ENCODE results near the gene MSGN1.
A peak's percentile ranks its signal among the peaks of the same experiment; 100 is the strongest.

MSGN1 gene, protein sequence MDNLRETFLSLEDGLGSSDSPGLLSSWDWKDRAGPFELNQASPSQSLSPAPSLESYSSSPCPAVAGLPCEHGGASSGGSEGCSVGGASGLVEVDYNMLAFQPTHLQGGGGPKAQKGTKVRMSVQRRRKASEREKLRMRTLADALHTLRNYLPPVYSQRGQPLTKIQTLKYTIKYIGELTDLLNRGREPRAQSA

DNA sequence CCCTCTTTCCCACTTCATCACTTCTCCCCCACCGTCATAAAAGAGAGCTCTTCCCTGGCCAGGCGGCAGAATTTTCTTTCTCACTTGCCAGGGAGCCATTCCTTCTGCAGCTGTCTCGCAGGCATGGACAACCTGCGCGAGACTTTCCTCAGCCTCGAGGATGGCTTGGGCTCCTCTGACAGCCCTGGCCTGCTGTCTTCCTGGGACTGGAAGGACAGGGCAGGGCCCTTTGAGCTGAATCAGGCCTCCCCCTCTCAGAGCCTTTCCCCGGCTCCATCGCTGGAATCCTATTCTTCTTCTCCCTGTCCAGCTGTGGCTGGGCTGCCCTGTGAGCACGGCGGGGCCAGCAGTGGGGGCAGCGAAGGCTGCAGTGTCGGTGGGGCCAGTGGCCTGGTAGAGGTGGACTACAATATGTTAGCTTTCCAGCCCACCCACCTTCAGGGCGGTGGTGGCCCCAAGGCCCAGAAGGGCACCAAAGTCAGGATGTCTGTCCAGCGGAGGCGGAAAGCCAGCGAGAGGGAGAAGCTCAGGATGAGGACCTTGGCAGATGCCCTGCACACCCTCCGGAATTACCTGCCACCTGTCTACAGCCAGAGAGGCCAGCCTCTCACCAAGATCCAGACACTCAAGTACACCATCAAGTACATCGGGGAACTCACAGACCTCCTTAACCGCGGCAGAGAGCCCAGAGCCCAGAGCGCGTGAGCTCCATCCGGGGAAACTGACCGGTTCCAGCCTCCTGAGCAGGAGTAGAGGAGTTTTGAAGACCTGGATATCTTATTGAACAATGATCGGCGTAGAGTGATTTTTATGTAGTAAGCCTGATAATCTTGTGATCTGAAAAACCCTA, at the start of gene MSGN1:
MSGN1 (plus strand) TSS at position 65 of the 850 bp plus-strand sequence; CDS start at position 124, 59 bp downstream.
- no peak for DNase-seq

DNA sequence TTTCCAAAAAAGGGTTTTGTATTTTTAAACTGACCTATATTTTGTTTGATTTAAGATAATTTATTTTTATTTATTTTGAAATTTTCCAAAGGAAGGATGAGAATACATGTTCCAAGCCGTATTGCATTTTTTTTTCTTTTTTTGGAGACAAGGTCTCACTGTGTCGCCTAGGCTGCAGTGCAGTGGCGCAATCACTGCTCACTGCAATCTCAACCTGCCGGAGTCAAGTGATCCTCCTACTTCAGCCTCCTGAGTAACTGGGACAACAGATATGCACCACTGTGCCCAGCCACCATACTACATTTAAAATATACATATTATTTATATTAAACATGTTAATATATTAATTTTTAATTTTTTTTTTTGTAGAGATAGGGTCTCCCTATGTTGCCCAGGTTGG, 47.4 kb upstream of the MSGN1 start:
- no peak for DNase-seq

- no peak for DNase-seq
Observed at GRCh38 chr2:17771956-17772355, 44.3 kb upstream of the MSGN1 start.

GRCh38 chr2:17772532-17772931, 43.7 kb upstream of the MSGN1 start:
- DNase-seq: no peak

DNA sequence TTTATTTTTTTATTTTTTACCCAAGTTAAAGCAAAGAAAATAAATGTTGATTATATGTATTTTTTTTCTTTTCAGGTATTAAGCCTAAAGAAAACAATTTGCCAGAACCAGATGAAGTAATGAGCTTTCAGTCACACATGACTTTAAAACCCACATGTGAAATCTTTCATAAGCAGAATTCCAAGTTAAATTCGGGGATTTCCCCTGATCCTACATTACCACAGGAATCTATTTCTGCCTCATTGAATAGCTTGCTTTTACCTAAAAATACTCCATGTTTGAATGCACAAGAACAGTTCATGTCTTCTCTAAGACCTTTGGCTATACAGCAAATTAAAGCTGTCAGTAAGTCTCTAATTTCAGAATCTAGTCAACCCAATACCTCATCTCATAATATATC, 35.7 kb upstream of the MSGN1 start:
- no peak for DNase-seq

GRCh38 chr2:17781482-17781881, 34.8 kb upstream of the MSGN1 start:
- DNase-seq: no peak

DNA sequence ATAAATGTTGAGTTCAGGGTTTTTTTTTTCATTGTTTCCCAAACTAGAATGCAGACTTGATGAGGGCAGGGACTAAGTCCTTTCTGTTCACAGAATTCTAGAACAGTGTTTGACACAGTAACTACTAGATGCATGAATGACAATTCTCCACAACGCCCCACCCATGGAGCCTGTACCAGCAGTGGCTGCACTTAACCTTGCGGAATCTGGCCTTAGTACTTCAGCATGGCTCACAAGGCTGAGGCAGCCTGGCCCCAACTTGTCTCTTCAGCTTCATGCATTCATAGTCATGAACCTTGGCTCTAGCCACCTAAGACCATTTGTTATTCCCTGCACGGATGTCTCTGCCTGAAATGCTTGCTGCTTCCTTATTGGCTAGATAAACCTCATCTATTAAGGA, 29.5 kb upstream of the MSGN1 start:
- DNase-seq: no peak

DNA sequence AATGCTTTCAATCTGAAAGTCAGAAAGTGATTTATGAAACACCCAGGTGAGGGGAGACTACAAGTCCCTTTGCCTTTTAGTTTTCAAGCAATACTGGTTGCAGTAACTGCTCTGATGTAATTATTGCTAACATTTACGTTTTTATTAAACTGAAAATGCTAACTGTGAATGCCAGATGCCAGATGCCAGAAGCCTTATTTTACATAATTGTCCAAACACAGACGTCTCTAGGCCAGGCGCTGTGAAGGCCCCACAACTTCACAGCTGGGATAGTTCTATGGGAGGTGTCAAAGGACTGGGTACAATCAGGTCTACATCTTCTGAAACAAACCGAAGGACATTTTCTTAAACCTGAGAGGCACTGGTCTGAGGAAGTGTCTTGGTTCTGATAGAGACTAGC, 27.5 kb upstream of the MSGN1 start:
- DNase-seq: no peak

DNA sequence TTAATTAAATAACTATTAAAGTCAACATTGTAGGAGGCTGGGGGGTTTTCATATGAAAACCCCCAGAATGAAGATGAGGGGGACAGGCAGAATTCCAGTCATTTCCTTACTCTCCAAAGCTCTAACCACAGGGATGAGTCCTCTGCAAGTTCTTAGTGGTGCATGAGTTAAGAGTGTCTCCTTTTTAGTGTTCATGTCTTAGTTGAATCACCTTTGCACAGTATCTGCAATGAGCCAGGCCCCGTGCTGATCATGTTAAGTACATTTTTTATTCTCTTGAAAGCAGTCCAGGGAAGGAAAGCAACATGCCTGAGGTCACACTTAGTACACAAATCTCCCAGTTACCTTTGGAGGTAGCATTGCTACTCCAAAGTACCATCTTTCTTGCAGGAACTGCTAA, 25.7 kb upstream of the MSGN1 start:
- DNase-seq: no peak

DNA sequence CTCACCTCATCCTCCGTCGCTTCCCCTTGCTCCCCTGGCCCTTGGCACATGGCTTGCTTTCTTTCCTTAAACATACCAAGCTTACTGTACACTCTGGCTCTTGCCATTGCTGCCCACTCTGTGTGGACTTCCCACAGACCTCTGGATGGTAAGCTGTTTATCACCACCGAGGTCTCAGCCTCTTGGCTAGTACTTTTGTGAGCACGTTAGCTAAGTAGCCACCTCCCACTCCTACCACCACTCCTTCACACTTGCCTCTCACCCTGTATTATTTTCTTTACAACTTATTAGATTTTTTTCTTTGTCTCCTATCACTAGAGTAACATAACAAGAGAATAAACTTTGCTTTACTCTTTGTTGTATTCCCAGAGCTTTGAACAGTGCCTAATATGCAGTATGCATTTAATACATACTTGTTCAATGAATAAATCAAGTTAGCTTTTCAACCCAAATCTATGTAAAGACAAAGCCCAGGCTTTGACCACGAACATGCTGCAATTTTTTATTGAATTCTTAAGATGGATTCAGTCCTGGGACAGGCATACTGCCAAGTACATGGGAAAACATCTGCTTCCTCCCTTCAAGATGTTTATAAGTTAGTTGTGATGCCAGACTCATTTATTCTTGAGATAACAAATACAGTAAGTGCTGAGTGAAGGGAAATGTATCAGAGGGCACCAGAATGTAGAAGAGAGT, 25.0 kb upstream of the MSGN1 start:
- no peak for DNase-seq

DNA sequence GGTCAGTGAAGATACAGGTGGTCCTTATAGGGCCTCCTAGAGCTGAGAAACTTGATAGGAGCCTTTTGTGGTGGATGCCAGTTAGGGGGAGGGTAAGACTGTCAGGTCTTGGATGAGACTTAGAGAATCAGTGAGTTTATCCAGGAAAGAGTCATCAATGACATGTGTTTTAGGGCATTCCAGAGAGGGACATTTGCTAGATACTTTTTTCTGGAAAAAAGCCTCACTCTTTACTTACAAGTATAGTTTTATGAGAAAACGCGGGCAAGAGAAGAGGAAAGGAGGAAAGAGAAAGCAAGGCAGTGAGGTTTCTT, 24.5 kb upstream of the MSGN1 start:
- no peak for DNase-seq

- no peak for DNase-seq
Observed at GRCh38 chr2:17792515-17792914, 23.7 kb upstream of the MSGN1 start.

- no peak for DNase-seq
Observed at GRCh38 chr2:17793296-17793695, 23.0 kb upstream of the MSGN1 start.

DNA sequence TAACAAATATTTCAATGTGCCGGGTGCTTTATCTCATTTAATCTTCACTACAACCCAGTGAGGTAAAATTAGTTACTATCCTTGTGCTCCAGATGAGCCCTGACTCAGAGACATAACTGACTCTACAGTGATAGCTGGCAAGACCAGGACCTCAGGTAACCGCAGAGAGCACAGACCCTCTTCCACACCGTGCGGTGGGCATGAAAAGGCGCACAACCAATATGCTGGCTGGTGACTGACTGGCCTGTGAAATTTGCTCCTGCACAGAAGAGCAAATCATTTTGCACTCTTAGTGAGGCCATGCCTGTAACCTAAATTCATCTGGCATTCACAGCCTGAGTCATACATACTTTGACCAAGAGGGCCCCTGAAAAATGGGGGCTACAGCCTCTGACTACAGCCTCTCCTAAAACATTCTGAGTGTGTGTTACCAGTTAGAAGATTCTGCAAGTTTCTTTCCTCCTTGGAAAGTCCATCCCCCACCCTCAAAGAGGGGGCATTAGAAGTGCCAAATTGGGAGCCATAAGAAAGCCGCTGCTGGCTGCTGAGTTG, 22.4 kb upstream of the MSGN1 start:
- DNase-seq: no peak

DNA sequence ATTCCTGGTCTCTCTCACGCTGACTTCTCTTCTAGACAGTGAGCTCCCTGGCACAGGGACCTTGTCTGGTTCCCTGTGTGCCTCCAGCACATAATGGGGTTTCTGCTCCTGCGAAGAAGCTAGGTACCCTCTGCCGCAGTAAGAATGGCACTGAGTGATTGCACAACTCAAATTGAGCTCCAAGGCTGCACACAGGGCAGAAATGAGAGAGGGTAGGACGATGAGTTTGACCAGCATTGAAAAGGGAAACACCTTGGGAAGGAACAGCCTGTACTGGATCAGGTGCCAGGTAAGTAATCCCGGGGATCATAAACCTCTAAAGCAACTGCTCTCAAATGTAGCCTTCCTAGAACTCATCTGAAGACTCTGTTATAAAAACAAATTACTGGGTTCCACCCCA, 21.0 kb upstream of the MSGN1 start:
- DNase-seq: no peak

- DNase-seq: no peak
Observed at GRCh38 chr2:17798338-17798737, 17.9 kb upstream of the MSGN1 start.

GRCh38 chr2:17799301-17800120, 16.7 kb upstream of the MSGN1 start:
- no peak for DNase-seq

DNA sequence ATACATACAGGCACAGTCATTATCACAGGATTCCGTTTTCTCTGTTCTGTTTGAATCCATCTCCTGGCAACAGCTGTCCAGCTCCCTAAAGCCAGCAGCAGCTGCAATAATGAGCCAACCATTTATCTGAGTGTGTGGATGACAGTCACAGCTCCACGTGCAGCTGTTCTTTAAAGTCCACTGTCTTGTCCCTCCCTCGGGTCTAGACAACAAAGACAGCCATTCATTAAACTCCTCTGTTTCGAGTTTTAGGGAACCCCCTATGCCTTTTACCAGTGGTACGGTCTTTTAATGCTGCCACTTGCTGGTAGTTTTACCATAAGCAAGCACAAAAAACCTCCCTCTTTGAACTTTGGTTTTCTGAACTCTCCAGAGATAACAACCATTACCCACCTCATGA, 16.0 kb upstream of the MSGN1 start:
- DNase-seq: peak; percentile 41

DNA sequence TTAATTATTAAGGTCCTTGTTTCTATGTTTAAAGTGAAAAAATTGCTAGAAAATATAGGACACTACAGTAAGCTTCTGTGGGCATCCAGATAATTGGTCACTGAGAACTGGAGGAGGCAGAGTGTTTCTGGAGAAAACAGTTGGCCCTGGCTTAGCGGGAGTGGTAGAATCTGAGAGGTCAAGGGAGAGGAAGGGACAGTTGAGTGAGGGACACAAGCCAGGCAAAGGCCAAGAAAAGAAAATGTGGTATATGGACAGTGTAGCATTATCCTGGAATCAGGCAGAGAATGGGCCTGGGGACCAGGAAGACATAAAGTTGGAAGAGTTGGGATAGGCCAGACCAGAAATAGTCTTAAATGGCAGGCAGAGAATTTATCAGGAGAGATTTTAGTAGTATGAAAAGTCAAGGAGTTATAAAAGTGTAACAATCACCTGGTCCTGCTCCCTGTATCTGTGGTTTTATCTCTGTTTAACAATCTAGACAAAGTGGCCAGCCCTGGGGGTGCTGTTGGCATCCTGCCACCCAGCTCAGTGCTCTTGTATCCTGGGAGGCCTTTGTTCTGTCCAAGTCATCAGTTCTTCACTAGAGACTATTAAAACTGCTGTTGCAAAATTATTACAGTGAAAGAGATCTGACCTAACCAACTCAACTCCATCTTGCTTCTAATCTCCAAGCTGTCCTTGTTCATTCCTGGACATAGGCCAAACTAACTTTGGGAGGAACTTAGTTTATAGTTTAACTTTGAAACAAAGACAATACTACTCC, 15.4 kb upstream of the MSGN1 start:
- no peak for DNase-seq

GRCh38 chr2:17803497-17803896, 12.8 kb upstream of the MSGN1 start:
- DNase-seq: no peak

DNA sequence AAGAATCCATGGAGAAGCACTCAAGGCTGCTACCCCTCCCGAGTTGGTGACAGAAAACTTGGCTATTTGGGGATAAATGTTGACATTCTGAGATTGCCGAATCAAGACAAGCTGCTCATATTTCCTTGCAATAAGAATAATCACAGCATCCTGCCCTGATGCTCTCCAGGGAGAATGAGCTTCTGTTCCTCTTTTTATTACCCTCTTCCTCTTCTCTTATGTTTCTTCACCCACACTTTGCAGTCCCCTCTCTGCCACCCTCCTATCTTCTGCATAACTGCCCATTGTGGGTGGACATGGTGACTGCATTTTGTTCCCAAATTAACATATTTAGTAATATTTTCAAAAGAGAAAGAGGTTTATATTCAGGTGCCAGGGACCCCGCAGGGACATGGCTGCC, 11.9 kb upstream of the MSGN1 start:
- no peak for DNase-seq

GRCh38 chr2:17805166-17805565, 11.1 kb upstream of the MSGN1 start:
- DNase-seq: no peak

All from NCI-H2227 treated with DMSO at 0.1 percent for 48 hours (cell line).